Activated CD4-positive, alpha-beta T cell treated with anti-CD3 and anti-CD28 coated beads, Interleukin-2, amount 10 ng/mL, durations not matched to agents 24 days and 14 days (primary cell): Measurements from ENCODE around the gene EID2B. TPM values are rescaled to one million over a fixed set of nuclear protein-coding genes. Genes with fewer than 3 reads are reported as not detected.

Source experiments
- DNase-seq: peaks from one replicate; pipeline ENCODE4 v3.0.0; 2022
- H3K27ac Mint-ChIP-seq: one replicate; pipeline ENCODE4 v1.8.0; 2022; ENCODE audit warnings: mild to moderate bottlenecking, mixed read lengths
- H3K27me3 Mint-ChIP-seq: one replicate; pipeline ENCODE4 v1.8.0; 2022; ENCODE audit warnings: mixed read lengths
- H3K36me3 Mint-ChIP-seq: one replicate; pipeline ENCODE4 v1.8.0; 2022; ENCODE audit warnings: low read depth, mild to moderate bottlenecking, mixed read lengths
- H3K4me1 Mint-ChIP-seq: one replicate; pipeline ENCODE4 v1.8.0; 2021; ENCODE audit warnings: mixed read lengths
- H3K4me3 Mint-ChIP-seq: one replicate; pipeline ENCODE4 v1.8.0; 2022; ENCODE audit warnings: mild to moderate bottlenecking, moderate library complexity, mixed read lengths
- H3K9me3 Mint-ChIP-seq: one replicate; pipeline ENCODE4 v1.8.0; 2021; ENCODE audit warnings: mixed read lengths
- intact Hi-C: fragments of 100-400 bp; cut with micrococcal nuclease; formaldehyde crosslinking; loops from one replicate; pipeline ENCODE4 v1.15.1; 2023
- total RNA-seq: library from RNA; stranded (reverse); gene quantifications from 2 replicates; pipeline ENCODE4 v1.2.3, GENCODE V29; 2022

EID2B gene
- total RNA-seq, 1 donor from 2014 or later: 3.4 TPM

- H3K4me3 Mint-ChIP-seq: no peak overlapping the region
- H3K27me3 Mint-ChIP-seq: peaks cover 67% of the 10 kb centered on the region
- no peaks in the 10 kb centered on the region for H3K9me3 Mint-ChIP-seq
- intact Hi-C loops: no loop called here
- peaks cover 22% of the 10 kb centered on the region for H3K4me1 Mint-ChIP-seq
- peaks cover 2% of the 10 kb centered on the region for H3K36me3 Mint-ChIP-seq
- DNase-seq: no peak
- peak overlapping the region; percentile 20 for H3K27ac Mint-ChIP-seq
Measured at GRCh38 chr19:39500543-39500942, 32.1 kb downstream of the EID2B start.

- peak overlapping the region; percentile 43 for H3K4me3 Mint-ChIP-seq
Measured at GRCh38 chr19:39499932-39500331, 32.7 kb downstream of the EID2B start.

GRCh38 chr19:39498798-39499642, 33.6 kb downstream of the EID2B start, which contains the start of gene DLL3:
Gene DLL3, plus strand, starts transcription at chr19:39498947. Its CDS starts 28 bp downstream, at chr19:39498975.
- no peaks in the 10 kb centered on the region for H3K9me3 Mint-ChIP-seq
- H3K4me3 Mint-ChIP-seq: peak within 1 kb of the TSS; percentile 46
- H3K36me3 Mint-ChIP-seq: peaks cover 2% of the 10 kb centered on the region
- H3K27ac Mint-ChIP-seq: no peak within 1 kb of the TSS
- DNase-seq: peak; percentile 65
- H3K27me3 Mint-ChIP-seq: peaks cover 58% of the 10 kb centered on the region
- peaks cover 22% of the 10 kb centered on the region for H3K4me1 Mint-ChIP-seq
- intact Hi-C loops: no loop called here

More at GRCh38 chr19:39499932-39500331, 32.7 kb downstream of the EID2B start:
- Mint-ChIP-seq H3K36me3 (peaks cover 2% of the 10 kb centered on the region), H3K9me3 (no peaks in the 10 kb centered on the region), H3K27me3 (peaks cover 67% of the 10 kb centered on the region), H3K4me1 (peaks cover 22% of the 10 kb centered on the region), H3K27ac (no peak overlapping the region)
- intact Hi-C loops: no loop called here
- no peak for DNase-seq

GRCh38 chr19:39497996-39498797, 34.5 kb downstream of the EID2B start:
- H3K27me3 Mint-ChIP-seq: peaks cover 50% of the 10 kb centered on the region
- intact Hi-C loops: no loop called here

GRCh38 chr19:39497701-39497995, 35.0 kb downstream of the EID2B start:
- peaks cover 48% of the 10 kb centered on the region for H3K27me3 Mint-ChIP-seq
- intact Hi-C loops: no loop called here
- H3K4me1 Mint-ChIP-seq: peaks cover 14% of the 10 kb centered on the region
- DNase-seq: no peak
- H3K9me3 Mint-ChIP-seq: no peaks in the 10 kb centered on the region
- H3K27ac Mint-ChIP-seq: no peak overlapping the region
- H3K4me3 Mint-ChIP-seq: no peak overlapping the region
- peaks cover 4% of the 10 kb centered on the region for H3K36me3 Mint-ChIP-seq

More at GRCh38 chr19:39497996-39498797, 34.5 kb downstream of the EID2B start:
- no peak overlapping the region for H3K27ac Mint-ChIP-seq
- H3K9me3 Mint-ChIP-seq: no peaks in the 10 kb centered on the region
- H3K4me3 Mint-ChIP-seq: peak overlapping the region; percentile 46
- H3K36me3 Mint-ChIP-seq: peaks cover 2% of the 10 kb centered on the region
- H3K4me1 Mint-ChIP-seq: peaks cover 17% of the 10 kb centered on the region
- DNase-seq: peak; percentile 72

- Mint-ChIP-seq H3K4me1 (peaks cover 14% of the 10 kb centered on the region), H3K27me3 (peaks cover 43% of the 10 kb centered on the region), H3K9me3 (no peaks in the 10 kb centered on the region), H3K36me3 (peaks cover 6% of the 10 kb centered on the region), H3K27ac (peak overlapping the region; percentile 51), H3K4me3 (no peak overlapping the region)
- DNase-seq: no peak
- intact Hi-C loops: no loop called here
Measured at GRCh38 chr19:39496063-39496462, 36.6 kb downstream of the EID2B start.

GRCh38 chr19:39494661-39495060, 38.0 kb downstream of the EID2B start:
- Mint-ChIP-seq H3K9me3 (no peaks in the 10 kb centered on the region), H3K4me3 (no peak overlapping the region), H3K4me1 (peaks cover 11% of the 10 kb centered on the region), H3K27me3 (peaks cover 32% of the 10 kb centered on the region), H3K27ac (no peak overlapping the region), H3K36me3 (peaks cover 9% of the 10 kb centered on the region)
- DNase-seq: no peak
- intact Hi-C loops: no loop called here

GRCh38 chr19:39492788-39493187, 39.9 kb downstream of the EID2B start:
- no peaks in the 10 kb centered on the region for H3K9me3 Mint-ChIP-seq
- peaks cover 20% of the 10 kb centered on the region for H3K27me3 Mint-ChIP-seq
- intact Hi-C loops: no loop called here
- H3K36me3 Mint-ChIP-seq: peaks cover 20% of the 10 kb centered on the region
- no peak for DNase-seq
- H3K4me3 Mint-ChIP-seq: no peak overlapping the region
- no peak overlapping the region for H3K27ac Mint-ChIP-seq
- no peaks in the 10 kb centered on the region for H3K4me1 Mint-ChIP-seq

GRCh38 chr19:39492225-39492624, 40.4 kb downstream of the EID2B start:
- H3K27ac Mint-ChIP-seq: no peak overlapping the region
- intact Hi-C loops: no loop called here
- H3K4me1 Mint-ChIP-seq: no peaks in the 10 kb centered on the region
- peaks cover 21% of the 10 kb centered on the region for H3K36me3 Mint-ChIP-seq
- DNase-seq: no peak
- no peak overlapping the region for H3K4me3 Mint-ChIP-seq
- H3K9me3 Mint-ChIP-seq: no peaks in the 10 kb centered on the region
- H3K27me3 Mint-ChIP-seq: peaks cover 14% of the 10 kb centered on the region

- peaks cover 36% of the 10 kb centered on the region for H3K36me3 Mint-ChIP-seq
- intact Hi-C loops: no loop called here
Measured at GRCh38 chr19:39489756-39490155, 42.9 kb downstream of the EID2B start.

GRCh38 chr19:39483141-39483540, 49.5 kb downstream of the EID2B start:
- Mint-ChIP-seq H3K27ac (no peak overlapping the region), H3K4me1 (peaks cover 21% of the 10 kb centered on the region), H3K9me3 (no peaks in the 10 kb centered on the region)

More at GRCh38 chr19:39489756-39490155, 42.9 kb downstream of the EID2B start:
- H3K27ac Mint-ChIP-seq: no peak overlapping the region
- no peaks in the 10 kb centered on the region for H3K4me1 Mint-ChIP-seq
- DNase-seq: no peak
- no peak overlapping the region for H3K4me3 Mint-ChIP-seq
- H3K9me3 Mint-ChIP-seq: no peaks in the 10 kb centered on the region
- no peaks in the 10 kb centered on the region for H3K27me3 Mint-ChIP-seq

GRCh38 chr19:39481676-39482075, 51.0 kb downstream of the EID2B start:
- Mint-ChIP-seq H3K36me3 (peaks cover 29% of the 10 kb centered on the region), H3K4me1 (peaks cover 21% of the 10 kb centered on the region), H3K27me3 (no peaks in the 10 kb centered on the region), H3K27ac (peak overlapping the region; percentile 94), H3K4me3 (peak overlapping the region; percentile 92), H3K9me3 (no peaks in the 10 kb centered on the region)
- intact Hi-C loops: loop anchor here (2.0 kb wide), 1 partner anchor 21 kb away; no protein-coding TSS in a partner anchor
- DNase-seq: no peak

More at GRCh38 chr19:39483141-39483540, 49.5 kb downstream of the EID2B start:
- no peak for DNase-seq
- intact Hi-C loops: no loop called here
- H3K36me3 Mint-ChIP-seq: peaks cover 32% of the 10 kb centered on the region
- H3K27me3 Mint-ChIP-seq: no peaks in the 10 kb centered on the region
- H3K4me3 Mint-ChIP-seq: peak overlapping the region; percentile 62

- H3K4me3 Mint-ChIP-seq: peak overlapping the region; percentile 92
- H3K36me3 Mint-ChIP-seq: peaks cover 29% of the 10 kb centered on the region
- DNase-seq: no peak
- intact Hi-C loops: loop anchor here (2.0 kb wide), 1 partner anchor 22 kb away; no protein-coding TSS in a partner anchor
- peaks cover 21% of the 10 kb centered on the region for H3K4me1 Mint-ChIP-seq
- H3K27ac Mint-ChIP-seq: peak overlapping the region; percentile 94
- no peaks in the 10 kb centered on the region for H3K27me3 Mint-ChIP-seq
- no peaks in the 10 kb centered on the region for H3K9me3 Mint-ChIP-seq
Measured at GRCh38 chr19:39481229-39481545, 51.5 kb downstream of the EID2B start.
